HL-60 (cell line): Measurements from ENCODE around the gene CCDC174.

Source experiments
- DNase-seq, 2 experiments: peaks; one replicate each; pipeline ENCODE4 v3.0.0-alpha.2; 2010 to 2020; ENCODE audit warnings: low read depth in 1 of 2, low spot score in 1 of 2
- H3K27ac ChIP-seq: fragments of 250-450 bp; sonication (Bioruptor Pico); replicated peaks from 2 replicates; pipeline ENCODE4 v1.5.1; 2020; ENCODE audit warnings: mild to moderate bottlenecking, moderate library complexity
- H3K27me3 ChIP-seq: fragments of 250-450 bp; sonication (Bioruptor Pico); 2 replicates; pipeline ENCODE4 v1.5.1; 2021; ENCODE audit warnings: mild to moderate bottlenecking, moderate library complexity; ENCODE audit not compliant: insufficient read depth, poor library complexity, severe bottlenecking
- H3K4me3 ChIP-seq: replicated peaks from 2 replicates; pipeline ENCODE4 v1.5.1; 2011; ENCODE audit warnings: mild to moderate bottlenecking, control low read depth, low read length; ENCODE audit not compliant: insufficient read depth
- GABPA ChIP-seq: IDR thresholded peaks from 2 replicates; pipeline ENCODE4 v1.6.1; 2012; ENCODE audit warnings: low read depth
- POLR2AphosphoS5 ChIP-seq: IDR thresholded peaks from 2 replicates; pipeline ENCODE4 v1.6.1; 2012; ENCODE audit warnings: low read depth
- SPI1 ChIP-seq: IDR thresholded peaks from 2 replicates; pipeline ENCODE4 v1.6.1; 2012; ENCODE audit warnings: low read depth, mild to moderate bottlenecking, borderline replicate concordance
- TF ChIP-seq, protein P1 (sequence below): IDR thresholded peaks from 2 replicates; pipeline ENCODE4 v1.6.1; 2012; ENCODE audit warnings: low read depth; ENCODE audit not compliant: insufficient replicate concordance
- TF ChIP-seq, protein P2 (sequence below): IDR thresholded peaks from one replicate; pipeline ENCODE4 v1.5.1; 2011; ENCODE audit warnings: low read length, control low read depth, inconsistent platforms; ENCODE audit not compliant: insufficient read depth

The CCDC174 gene

DNA sequence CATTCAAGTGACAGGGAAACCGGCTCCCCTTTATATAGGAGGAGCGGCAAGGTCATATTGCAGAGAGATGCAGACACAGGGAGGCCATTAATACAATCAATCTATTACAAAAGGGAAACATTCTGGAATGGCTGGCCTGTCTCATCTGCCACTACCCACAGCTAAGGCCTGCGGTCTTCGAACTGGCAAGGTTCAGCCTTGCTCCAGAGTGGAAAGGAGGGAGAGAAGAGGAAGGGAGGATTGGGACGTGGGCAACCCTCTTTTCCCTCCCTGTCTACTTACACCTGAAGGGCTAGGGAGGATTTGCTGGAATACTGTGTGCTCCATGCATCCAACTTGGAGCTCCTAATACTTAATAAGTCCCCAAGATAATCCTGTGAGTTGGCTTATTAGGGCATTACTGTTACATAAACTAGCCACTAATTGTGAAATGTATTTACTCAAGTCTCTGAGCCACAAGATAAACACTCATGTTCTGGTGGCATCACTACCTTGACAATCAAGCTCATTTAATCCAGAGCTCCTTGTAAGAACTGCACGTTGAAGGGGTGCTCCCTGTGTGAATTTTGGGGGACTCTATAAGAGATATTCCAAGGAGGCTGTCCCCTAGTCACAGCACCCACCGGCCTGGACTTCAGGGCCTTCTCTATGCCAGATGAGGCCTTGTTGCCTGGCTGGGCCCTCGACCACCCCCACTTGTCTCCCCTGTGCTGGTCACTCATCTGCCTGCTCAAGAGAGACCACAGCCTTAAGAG, 19.7 kb upstream of the CCDC174 start:
- Histone ChIP-seq H3K4me3 (no peak overlapping the region), H3K27me3 (no peaks in the 10 kb centered on the region), H3K27ac (no peak overlapping the region)
- no peak for TF ChIP-seq SPI1
- TF ChIP-seq, protein P1, sequence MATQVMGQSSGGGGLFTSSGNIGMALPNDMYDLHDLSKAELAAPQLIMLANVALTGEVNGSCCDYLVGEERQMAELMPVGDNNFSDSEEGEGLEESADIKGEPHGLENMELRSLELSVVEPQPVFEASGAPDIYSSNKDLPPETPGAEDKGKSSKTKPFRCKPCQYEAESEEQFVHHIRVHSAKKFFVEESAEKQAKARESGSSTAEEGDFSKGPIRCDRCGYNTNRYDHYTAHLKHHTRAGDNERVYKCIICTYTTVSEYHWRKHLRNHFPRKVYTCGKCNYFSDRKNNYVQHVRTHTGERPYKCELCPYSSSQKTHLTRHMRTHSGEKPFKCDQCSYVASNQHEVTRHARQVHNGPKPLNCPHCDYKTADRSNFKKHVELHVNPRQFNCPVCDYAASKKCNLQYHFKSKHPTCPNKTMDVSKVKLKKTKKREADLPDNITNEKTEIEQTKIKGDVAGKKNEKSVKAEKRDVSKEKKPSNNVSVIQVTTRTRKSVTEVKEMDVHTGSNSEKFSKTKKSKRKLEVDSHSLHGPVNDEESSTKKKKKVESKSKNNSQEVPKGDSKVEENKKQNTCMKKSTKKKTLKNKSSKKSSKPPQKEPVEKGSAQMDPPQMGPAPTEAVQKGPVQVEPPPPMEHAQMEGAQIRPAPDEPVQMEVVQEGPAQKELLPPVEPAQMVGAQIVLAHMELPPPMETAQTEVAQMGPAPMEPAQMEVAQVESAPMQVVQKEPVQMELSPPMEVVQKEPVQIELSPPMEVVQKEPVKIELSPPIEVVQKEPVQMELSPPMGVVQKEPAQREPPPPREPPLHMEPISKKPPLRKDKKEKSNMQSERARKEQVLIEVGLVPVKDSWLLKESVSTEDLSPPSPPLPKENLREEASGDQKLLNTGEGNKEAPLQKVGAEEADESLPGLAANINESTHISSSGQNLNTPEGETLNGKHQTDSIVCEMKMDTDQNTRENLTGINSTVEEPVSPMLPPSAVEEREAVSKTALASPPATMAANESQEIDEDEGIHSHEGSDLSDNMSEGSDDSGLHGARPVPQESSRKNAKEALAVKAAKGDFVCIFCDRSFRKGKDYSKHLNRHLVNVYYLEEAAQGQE: no peak
- no peak for DNase-seq

DNA sequence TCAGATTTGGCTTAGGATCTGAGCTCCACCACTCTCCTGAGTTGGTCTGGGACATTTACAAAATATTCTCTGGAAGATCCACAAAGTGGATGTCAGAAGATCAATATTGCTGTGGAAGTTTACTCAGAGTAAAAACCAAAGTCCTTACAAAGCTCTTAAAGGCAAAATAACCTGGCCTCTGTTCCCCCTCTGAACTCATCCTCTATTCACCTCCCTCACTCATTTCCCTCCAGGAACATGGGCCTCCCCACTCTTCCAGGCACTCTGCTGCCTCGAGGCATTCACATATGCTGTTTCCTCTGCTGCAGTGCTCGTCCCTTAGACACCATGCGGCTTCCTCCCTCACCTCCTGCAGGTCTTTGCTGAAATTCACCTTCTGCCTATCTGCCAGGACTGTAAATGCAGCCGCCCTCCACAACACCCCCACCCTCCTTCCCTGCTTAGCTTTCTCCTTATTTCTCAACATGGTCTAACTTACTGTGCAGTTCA, 19.1 kb upstream of the CCDC174 start:
- H3K4me3 ChIP-seq: no peak overlapping the region
- no peaks in the 10 kb centered on the region for H3K27me3 ChIP-seq
- no peak for TF ChIP-seq POLR2AphosphoS5
- TF ChIP-seq SPI1: no peak
- TF ChIP-seq GABPA: no peak
- TF ChIP-seq, protein P2, sequence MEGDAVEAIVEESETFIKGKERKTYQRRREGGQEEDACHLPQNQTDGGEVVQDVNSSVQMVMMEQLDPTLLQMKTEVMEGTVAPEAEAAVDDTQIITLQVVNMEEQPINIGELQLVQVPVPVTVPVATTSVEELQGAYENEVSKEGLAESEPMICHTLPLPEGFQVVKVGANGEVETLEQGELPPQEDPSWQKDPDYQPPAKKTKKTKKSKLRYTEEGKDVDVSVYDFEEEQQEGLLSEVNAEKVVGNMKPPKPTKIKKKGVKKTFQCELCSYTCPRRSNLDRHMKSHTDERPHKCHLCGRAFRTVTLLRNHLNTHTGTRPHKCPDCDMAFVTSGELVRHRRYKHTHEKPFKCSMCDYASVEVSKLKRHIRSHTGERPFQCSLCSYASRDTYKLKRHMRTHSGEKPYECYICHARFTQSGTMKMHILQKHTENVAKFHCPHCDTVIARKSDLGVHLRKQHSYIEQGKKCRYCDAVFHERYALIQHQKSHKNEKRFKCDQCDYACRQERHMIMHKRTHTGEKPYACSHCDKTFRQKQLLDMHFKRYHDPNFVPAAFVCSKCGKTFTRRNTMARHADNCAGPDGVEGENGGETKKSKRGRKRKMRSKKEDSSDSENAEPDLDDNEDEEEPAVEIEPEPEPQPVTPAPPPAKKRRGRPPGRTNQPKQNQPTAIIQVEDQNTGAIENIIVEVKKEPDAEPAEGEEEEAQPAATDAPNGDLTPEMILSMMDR: no peak
- TF ChIP-seq, protein P1: no peak
- H3K27ac ChIP-seq: no peak overlapping the region
- DNase-seq: no peak

DNA sequence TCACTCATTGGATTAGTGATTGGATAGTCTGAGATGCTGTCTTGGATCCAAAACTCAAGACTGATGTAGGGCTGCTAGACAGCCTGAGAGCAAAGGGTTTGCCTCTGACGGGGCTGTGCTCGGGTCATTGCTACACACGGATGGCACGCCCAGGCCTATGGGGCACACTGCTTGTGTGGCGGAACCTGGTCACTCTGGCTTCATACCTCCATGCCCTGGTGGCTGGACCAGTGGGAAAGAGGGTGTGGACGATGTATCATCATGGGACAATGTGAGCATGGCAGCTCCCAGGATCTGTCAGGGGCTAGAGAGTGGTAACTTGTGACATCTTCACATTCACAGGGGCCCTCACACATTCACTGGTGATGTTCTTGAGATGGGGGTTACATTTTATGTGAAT, 18.1 kb upstream of the CCDC174 start:
- no peaks in the 10 kb centered on the region for H3K27me3 ChIP-seq
- no peak overlapping the region for H3K4me3 ChIP-seq
- no peak overlapping the region for H3K27ac ChIP-seq
- DNase-seq: no peak
- TF ChIP-seq SPI1: no peak
- TF ChIP-seq, protein P2: no peak
- TF ChIP-seq POLR2AphosphoS5: no peak
- no peak for TF ChIP-seq GABPA
- TF ChIP-seq, protein P1: no peak
